Heart left ventricle (tissue), 16 donors: ENCODE measurements around the gene FSTL4. TPM values are rescaled to one million over a fixed set of nuclear protein-coding genes. Genes with fewer than 3 reads are reported as not detected.

Experiments
- ATAC-seq, 4 donors: fragments of 200-7000 bp; cut with Tn5 transposase; one replicate each; pipeline ENCODE4 v1.9.1; 2020 to 2022; ENCODE audit warnings: moderate library complexity in 4 of 4, mild to moderate bottlenecking in 3 of 4, moderate number of reproducible peaks in 1 of 4
- DNase-seq, 5 donors: peaks; one replicate each; pipeline ENCODE4 v3.0.0-alpha.2; 2020
- H3K27ac ChIP-seq, 12 donors: fragments of 200-600 bp; sonication (generic) in 4 of 12; one replicate each; pipeline versions ENCODE4 v1.5.0 to v1.8.0; 2016 to 2022; ENCODE audit warnings: mild to moderate bottlenecking in 2 of 12
- H3K27me3 ChIP-seq, 9 donors: fragments of 200-600 bp; sonication (generic) in 2 of 9; one replicate each; pipeline versions ENCODE4 v1.5.1 to v1.8.0; 2016 to 2022; ENCODE audit warnings: mild to moderate bottlenecking in 3 of 9
- H3K36me3 ChIP-seq, 9 donors: fragments of 200-600 bp; sonication (generic) in 2 of 9; one replicate each; pipeline versions ENCODE4 v1.5.0 to v1.8.0; 2018 to 2022; ENCODE audit warnings: mild to moderate bottlenecking in 2 of 9
- H3K4me1 ChIP-seq, 12 donors: fragments of 200-600 bp; sonication (generic) in 4 of 12; one replicate each; pipeline versions ENCODE4 v1.5.0 to v1.8.0; 2016 to 2022; ENCODE audit warnings: mild to moderate bottlenecking in 3 of 12
- H3K4me3 ChIP-seq, 12 donors: fragments of 200-600 bp; sonication (generic) in 4 of 12; one replicate each; pipeline versions ENCODE4 v1.5.0 to v1.8.0; 2017 to 2022; ENCODE audit warnings: mild to moderate bottlenecking in 9 of 12, moderate library complexity in 4 of 12
- H3K9me3 ChIP-seq, 12 donors: fragments of 200-600 bp; sonication (generic) in 4 of 12; one replicate each; pipeline versions ENCODE4 v1.5.0 to v1.8.0; 2016 to 2022; ENCODE audit warnings: mild to moderate bottlenecking in 1 of 12
- CTCF ChIP-seq, 12 donors: fragments of 200-600 bp; sonication (generic) in 4 of 12; IDR thresholded peaks; one replicate each; pipeline versions ENCODE4 v1.5.0 to v1.8.0; 2018 to 2022; ENCODE audit warnings: antibody characterized with exemption in 12 of 12, mild to moderate bottlenecking in 5 of 12
- POLR2A ChIP-seq, 2 donors: fragments of 450-650 bp; IDR thresholded peaks; one replicate each; pipeline ENCODE4 v1.6.1; 2017; ENCODE audit warnings: antibody characterized with exemption in 2 of 2, mild to moderate bottlenecking in 2 of 2, moderate library complexity in 2 of 2
- WGBS, 4 donors: extraction: QIAGEN DNeasy Blood & Tissue Kit in 2 of 4; methylation state at CpG; one replicate each; pipeline versions ENCODE4 v1.1.5 to v1.1.7; 2013 to 2018; 5-methylcytosine and 5-hydroxymethylcytosine counted together
- intact Hi-C, 10 donors: fragments of 100-400 bp; cut with DNase I; formaldehyde crosslinking; loops; one replicate each; pipeline versions ENCODE4 v1.11.1 to v1.14.2; 2022
- polyA plus RNA-seq, 2 donors: library from polyadenylated mRNA; stranded (reverse); fragments of 200-250 nt; gene quantifications; one replicate each; pipeline ENCODE4 v1.2.3, GENCODE V29; 2013
- total RNA-seq, 9 donors: library from RNA; depleted of rRNA in 2 of 9; stranded (reverse); fragments of >200 nt in 2 of 9; fragmentation: NEBNext Ultra II Directional in 3 of 9; extraction: Animal tissue kit (Norgen Biotek cat#: 25700) in 3 of 9; gene quantifications; one replicate each; pipeline versions ENCODE4 v1.1.0 to v1.2.4, GENCODE V29; 2016 to 2023
- donor health status: ischemic (EF 13 %, LVEDD 7.1; RV severe dilation, severe dysfunction).
- donor health status: healthy with polysubstance abuse.
- donor health status: DM: no; HTN: yes; CAD: no.
- donor health status: DM: no; HTN: no; CAD: no.
- donor health status: ischemic (EF 25% LVEDD 6.9; RV normal size, moderate dysfunction).
- donor health status: ischemic (EF 25% LVEDD 5.7; RV mildly dilated, moderate dysfunction).
- donor health status: healthy.
- donor health status: DM: yes; HTN: yes; CAD: no.
- donor health status: ischemic (EF 35%, LVEDD 5.7; RV mildly dilated, moderate dysfunction).
- donor health status: nonischemic (EF 11% LVEDD 7.7; RV severe dilation, severe dysfunction).
- donor health status: DM: yes; HTN: yes; CAD: no.
- donor health status: PGD.
- donor health status: ischemic (EF 29% LVEDD 5.4; RV normal size, mild dysfunction).
- donor health status: nonischemic (EF 23%, LVEDD 6.1; RV moderate dilation, normal function).

The FSTL4 gene
- total and polyA plus RNA-seq, 11 donors: 0.01 to 0.39 (median 0.17) TPM; not detected in 6

GRCh38 chr5:133456933-133457402 is 155.4 kb downstream of the FSTL4 start:
- Histone ChIP-seq H3K9me3 (no peaks in the 10 kb centered on the region), H3K4me3 (no peak overlapping the region), H3K27ac (no peak overlapping the region), H3K36me3 (no peaks in the 10 kb centered on the region), H3K27me3 (peaks cover 0 to 6% (median 0%) of the 10 kb centered on the region in 9 donors), H3K4me1 (no peaks in the 10 kb centered on the region)
- intact Hi-C loops: no loop called here
- 79 to 86% (median 81%) methylated on average over 4 of the region's 4 CpGs for WGBS, 4 donors
- no peak for ATAC-seq
- TF ChIP-seq CTCF (IDR thresholded peaks at IDR 0.05) (no peak), POLR2A (IDR thresholded peaks at IDR 0.05) (no peak)
- DNase-seq: no peak

GRCh38 chr5:133455676-133456075 is 156.7 kb downstream of the FSTL4 start:
- no peak overlapping the region for H3K27ac ChIP-seq
- no peak overlapping the region for H3K4me3 ChIP-seq
- ATAC-seq (no peak), DNase-seq (no peak)
- intact Hi-C loops: no loop called here
- no peaks in the 10 kb centered on the region for H3K4me1 ChIP-seq
- H3K27me3 ChIP-seq: peaks cover 0 to 6% (median 0%) of the 10 kb centered on the region in 9 donors
- no peak for TF ChIP-seq CTCF (IDR thresholded peaks at IDR 0.05)
- no peak for TF ChIP-seq POLR2A (IDR thresholded peaks at IDR 0.05)
- H3K9me3 ChIP-seq: no peaks in the 10 kb centered on the region
- WGBS, 4 donors: 73 to 91% (median 83%) methylated on average over 5 of the region's 5 CpGs
- no peaks in the 10 kb centered on the region for H3K36me3 ChIP-seq

- Histone ChIP-seq H3K4me1 (no peaks in the 10 kb centered on the region), H3K4me3 (no peak overlapping the region), H3K36me3 (no peaks in the 10 kb centered on the region), H3K27ac (no peak overlapping the region), H3K9me3 (no peaks in the 10 kb centered on the region), H3K27me3 (peaks cover 0 to 6% (median 0%) of the 10 kb centered on the region in 9 donors)
- no peak for TF ChIP-seq POLR2A (IDR thresholded peaks at IDR 0.05)
- ATAC-seq: no peak
- no peak for DNase-seq
- intact Hi-C loops: no loop called here
- 81 to 86% (median 85%) methylated on average over 9 of the region's 9 CpGs for WGBS, 4 donors
These were observed 157.9 kb downstream of the FSTL4 start for GRCh38 chr5:133454442-133454841.

- DNase-seq (no peak), ATAC-seq (no peak)
- intact Hi-C loops: no loop called here
- H3K4me3 ChIP-seq: no peak overlapping the region
- WGBS, 4 donors: 50 to 57% (median 56%) methylated on average over 2 of the region's 2 CpGs
- TF ChIP-seq CTCF (IDR thresholded peaks at IDR 0.05) (no peak), POLR2A (IDR thresholded peaks at IDR 0.05) (no peak)
- H3K27me3 ChIP-seq: peaks cover 0 to 6% (median 0%) of the 10 kb centered on the region in 9 donors
- no peaks in the 10 kb centered on the region for H3K36me3 ChIP-seq
- no peaks in the 10 kb centered on the region for H3K4me1 ChIP-seq
- H3K9me3 ChIP-seq: no peaks in the 10 kb centered on the region
- H3K27ac ChIP-seq: no peak overlapping the region
These were observed 158.5 kb downstream of the FSTL4 start for GRCh38 chr5:133453831-133454230.
